ENCODE data around the gene SETDB1.

The SETDB1 gene

GRCh38 chr1:150963321-150964163, 37.4 kb downstream of the SETDB1 start:
- Histone ChIP-seq H2AFZ (no peak overlapping the region), H3K4me2 (ENCODE audit: low read length) (no peak overlapping the region), H3K27ac (no peak overlapping the region), H3K36me3 (ENCODE audit: control insufficient read depth, insufficient read depth, low read length) (no peaks in the 10 kb centered on the region), H3K9ac (no peak overlapping the region), H3K4me3 (ENCODE audit: low read depth, low read length) (no peak overlapping the region), H3K79me2 (no peaks in the 10 kb centered on the region), H3K4me1 (no peaks in the 10 kb centered on the region), H3K27me3 (ENCODE audit: control insufficient read depth, insufficient read depth, low read length) (no peaks in the 10 kb centered on the region), H3K9me3 (ENCODE audit: control insufficient read depth, low read length) (no peaks in the 10 kb centered on the region)
- TF ChIP-seq CTCF (IDR thresholded peaks at IDR 0.05): no peak

DNA sequence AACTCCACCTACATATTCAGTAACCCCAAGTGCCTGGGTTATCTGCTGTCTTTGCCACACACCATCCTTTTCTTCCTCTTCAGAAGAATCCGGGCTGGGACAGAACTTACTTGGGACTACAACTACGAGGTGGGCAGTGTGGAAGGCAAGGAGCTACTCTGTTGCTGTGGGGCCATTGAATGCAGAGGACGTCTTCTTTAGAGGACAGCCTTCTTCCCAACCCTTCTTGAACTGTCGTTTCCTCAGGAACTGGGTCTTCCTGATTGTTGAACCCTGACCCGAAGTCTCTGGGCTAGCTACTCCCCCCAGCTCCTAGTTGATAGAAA, 38.0 kb downstream of the SETDB1 start:
- H3K4me1 ChIP-seq: no peaks in the 10 kb centered on the region
- no peak overlapping the region for H3K4me3 ChIP-seq (ENCODE audit: low read depth, low read length)
- no peak overlapping the region for H3K27ac ChIP-seq
- H2AFZ ChIP-seq: no peak overlapping the region
- H3K9ac ChIP-seq: no peak overlapping the region
- H3K9me3 ChIP-seq (ENCODE audit: control insufficient read depth, low read length): no peaks in the 10 kb centered on the region
- no peaks in the 10 kb centered on the region for H3K36me3 ChIP-seq (ENCODE audit: control insufficient read depth, insufficient read depth, low read length)
- H3K79me2 ChIP-seq: no peaks in the 10 kb centered on the region
- TF ChIP-seq CTCF (IDR thresholded peaks at IDR 0.05): no peak
- no peaks in the 10 kb centered on the region for H3K27me3 ChIP-seq (ENCODE audit: control insufficient read depth, insufficient read depth, low read length)
- no peak overlapping the region for H3K4me2 ChIP-seq (ENCODE audit: low read length)

DNA sequence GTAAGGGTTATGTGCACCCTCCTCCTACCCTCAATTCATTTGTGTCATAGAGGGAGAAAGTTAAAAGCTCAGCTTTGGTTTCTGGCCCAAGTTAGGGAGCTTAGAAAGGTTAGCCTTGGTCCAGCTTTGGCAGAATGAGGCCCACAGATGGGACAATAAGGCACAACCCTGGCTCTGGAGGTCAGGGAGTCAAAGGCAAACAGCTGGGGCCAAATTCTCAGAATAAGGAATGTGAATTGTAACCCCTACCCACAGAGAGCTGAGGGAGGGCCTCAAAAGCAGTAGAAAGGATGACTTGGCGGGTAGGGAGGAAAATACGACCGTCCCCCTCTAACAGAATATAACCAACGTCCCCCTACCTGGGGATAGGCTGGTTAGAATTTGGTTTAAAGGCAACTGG, 39.4 kb downstream of the SETDB1 start:
- Histone ChIP-seq H3K79me2 (peaks cover 4% of the 10 kb centered on the region), H2AFZ (no peak overlapping the region), H3K4me2 (ENCODE audit: low read length) (no peak overlapping the region), H3K27ac (no peak overlapping the region), H3K27me3 (ENCODE audit: control insufficient read depth, insufficient read depth, low read length) (no peaks in the 10 kb centered on the region), H3K36me3 (ENCODE audit: control insufficient read depth, insufficient read depth, low read length) (no peaks in the 10 kb centered on the region), H3K4me3 (ENCODE audit: low read depth, low read length) (no peak overlapping the region), H3K9me3 (ENCODE audit: control insufficient read depth, low read length) (no peaks in the 10 kb centered on the region), H3K9ac (no peak overlapping the region), H3K4me1 (no peaks in the 10 kb centered on the region)
- TF ChIP-seq CTCF (IDR thresholded peaks at IDR 0.05): no peak

DNA sequence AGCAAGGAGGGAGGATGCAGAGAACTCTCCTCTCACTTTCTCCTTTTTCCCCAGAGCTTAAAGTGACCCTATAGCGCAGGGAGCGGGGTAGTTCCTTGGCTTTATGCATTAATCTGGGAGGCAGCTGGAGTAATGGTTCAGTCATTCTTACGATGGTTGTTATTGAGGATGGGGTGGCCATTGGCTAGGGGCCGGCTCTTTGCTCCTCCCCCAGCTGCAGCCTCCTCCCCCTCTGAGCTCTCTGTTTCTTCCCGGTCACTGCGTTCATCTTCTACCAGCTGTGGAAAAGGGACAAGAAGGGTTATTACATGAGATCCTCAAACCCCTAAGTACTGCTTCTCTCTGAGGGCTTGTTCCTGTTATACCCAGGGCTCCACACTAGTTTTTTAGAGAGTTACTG, 39.8 kb downstream of the SETDB1 start:
- no peaks in the 10 kb centered on the region for H3K9me3 ChIP-seq (ENCODE audit: control insufficient read depth, low read length)
- H3K27ac ChIP-seq: no peak overlapping the region
- no peaks in the 10 kb centered on the region for H3K36me3 ChIP-seq (ENCODE audit: control insufficient read depth, insufficient read depth, low read length)
- H3K4me3 ChIP-seq (ENCODE audit: low read depth, low read length): no peak overlapping the region
- peaks cover 4% of the 10 kb centered on the region for H3K79me2 ChIP-seq
- peaks cover 3% of the 10 kb centered on the region for H3K4me1 ChIP-seq
- no peak overlapping the region for H2AFZ ChIP-seq
- no peak for TF ChIP-seq CTCF (IDR thresholded peaks at IDR 0.05)
- H3K4me2 ChIP-seq (ENCODE audit: low read length): no peak overlapping the region
- H3K9ac ChIP-seq: no peak overlapping the region
- no peaks in the 10 kb centered on the region for H3K27me3 ChIP-seq (ENCODE audit: control insufficient read depth, insufficient read depth, low read length)

DNA sequence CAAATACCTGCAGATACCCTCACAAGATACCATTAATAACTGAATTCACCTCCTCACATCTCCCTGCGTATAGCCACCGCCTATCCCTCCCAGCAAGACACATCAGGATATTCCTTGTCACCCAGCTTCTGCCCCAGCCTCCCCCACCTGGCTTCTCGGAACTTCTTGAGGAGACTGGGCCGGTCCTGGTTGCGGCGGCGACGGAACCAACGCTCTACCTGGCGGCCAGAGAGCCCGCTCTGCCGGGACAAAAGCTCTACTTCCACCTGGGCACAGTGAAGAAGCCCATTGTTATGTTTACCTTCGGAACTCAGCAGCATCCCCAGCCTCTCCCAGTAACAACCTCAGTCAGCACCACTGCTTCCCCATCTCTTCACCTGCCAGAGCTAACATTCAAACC, 41.8 kb downstream of the SETDB1 start:
- no peaks in the 10 kb centered on the region for H3K9me3 ChIP-seq (ENCODE audit: control insufficient read depth, low read length)
- H3K36me3 ChIP-seq (ENCODE audit: control insufficient read depth, insufficient read depth, low read length): no peaks in the 10 kb centered on the region
- H3K4me2 ChIP-seq (ENCODE audit: low read length): no peak overlapping the region
- peaks cover 9% of the 10 kb centered on the region for H3K79me2 ChIP-seq
- H3K4me3 ChIP-seq (ENCODE audit: low read depth, low read length): no peak overlapping the region
- no peak for TF ChIP-seq CTCF (IDR thresholded peaks at IDR 0.05)
- no peak overlapping the region for H2AFZ ChIP-seq
- peaks cover 17% of the 10 kb centered on the region for H3K4me1 ChIP-seq
- H3K27ac ChIP-seq: no peak overlapping the region
- H3K9ac ChIP-seq: no peak overlapping the region
- no peaks in the 10 kb centered on the region for H3K27me3 ChIP-seq (ENCODE audit: control insufficient read depth, insufficient read depth, low read length)
